Right lobe of liver (tissue), 6 donors: ENCODE measurements around the gene NAV1. TPM values are rescaled to one million over a fixed set of nuclear protein-coding genes. Genes with fewer than 3 reads are reported as not detected.

Source experiments
- ATAC-seq, 4 donors: fragments of 200-7000 bp; cut with Tn5 transposase; one replicate each; pipeline ENCODE4 v1.9.1; 2020; ENCODE audit warnings: mild to moderate bottlenecking in 4 of 4, moderate library complexity in 4 of 4
- DNase-seq, 3 donors: peaks; one replicate each; pipeline ENCODE4 v3.0.0-alpha.2; 2020
- H3K27ac ChIP-seq, 3 donors: fragments of 200-600 bp; one replicate each; pipeline ENCODE4 v1.8.0; 2022
- H3K27me3 ChIP-seq, 2 donors: fragments of 200-600 bp; one replicate each; pipeline ENCODE4 v1.8.0; 2022
- H3K36me3 ChIP-seq, 4 donors: fragments of 200-600 bp; sonication (generic) in 1 of 4; one replicate each; pipeline versions ENCODE4 v1.5.1 to v1.8.0; 2017 to 2022; ENCODE audit warnings: control low read depth in 1 of 4
- H3K4me1 ChIP-seq, 4 donors: fragments of 200-600 bp; sonication (generic) in 1 of 4; one replicate each; pipeline versions ENCODE4 v1.5.1 to v1.8.0; 2017 to 2022; ENCODE audit warnings: control low read depth in 1 of 4
- H3K4me3 ChIP-seq, 3 donors: fragments of 200-600 bp; one replicate each; pipeline ENCODE4 v1.8.0; 2022
- H3K9me3 ChIP-seq, 4 donors: fragments of 200-600 bp; sonication (generic) in 1 of 4; one replicate each; pipeline versions ENCODE4 v1.5.1 to v1.8.0; 2017 to 2022; ENCODE audit warnings: control low read depth in 1 of 4
- POLR2A ChIP-seq: fragments of 450-650 bp; IDR thresholded peaks from one replicate; pipeline ENCODE4 v1.6.1; 2017; ENCODE audit warnings: antibody characterized with exemption, mild to moderate bottlenecking
- WGBS: methylation state at CpG from one replicate; pipeline ENCODE4 v1.1.6; 2018; ENCODE audit warnings: low coverage, low lambda C conversion rate; ENCODE audit not compliant: insufficient coverage; ENCODE audit errors: missing lambda C conversion rate; 5-methylcytosine and 5-hydroxymethylcytosine counted together
- intact Hi-C, 2 donors: fragments of 100-400 bp; cut with DNase I; formaldehyde crosslinking; loops; one replicate each; pipeline versions ENCODE4 v1.11.2 to v1.14.1; 2022
- total RNA-seq, 6 experiments: library from RNA; depleted of rRNA in 2 of 6; stranded (reverse); fragments of >200 nt in 2 of 6; fragmentation: NEBNext Ultra II Directional in 3 of 6; extraction: Animal tissue kit (Norgen Biotek cat#: 25700) in 3 of 6; gene quantifications; one replicate each; pipeline versions ENCODE4 v1.1.0 to v1.2.4, GENCODE V29; 2016 to 2023
- TF ChIP-seq, protein P1 (sequence below), 4 donors: fragments of 200-600 bp in 3 of 4; fragments of 450-650 bp in 1 of 4; IDR thresholded peaks; one replicate each; pipeline versions ENCODE4 v1.5.1 to v1.8.0; 2016 to 2022; ENCODE audit warnings: antibody characterized with exemption in 4 of 4, mild to moderate bottlenecking in 2 of 4
- donor health status: DM: no; HTN: yes; CAD: no.
- donor health status: DM: no; HTN: no; CAD: no.
- donor health status: DM: no; HTN: no; CAD: no.
- donor health status: DM: no; HTN: yes; CAD: no.
- donor health status: DM: no; HTN: yes; CAD: no.

Gene NAV1
- total RNA-seq, 6 experiments from 2014 or later = 2.1 to 7.4 (median 3.7) TPM

DNA sequence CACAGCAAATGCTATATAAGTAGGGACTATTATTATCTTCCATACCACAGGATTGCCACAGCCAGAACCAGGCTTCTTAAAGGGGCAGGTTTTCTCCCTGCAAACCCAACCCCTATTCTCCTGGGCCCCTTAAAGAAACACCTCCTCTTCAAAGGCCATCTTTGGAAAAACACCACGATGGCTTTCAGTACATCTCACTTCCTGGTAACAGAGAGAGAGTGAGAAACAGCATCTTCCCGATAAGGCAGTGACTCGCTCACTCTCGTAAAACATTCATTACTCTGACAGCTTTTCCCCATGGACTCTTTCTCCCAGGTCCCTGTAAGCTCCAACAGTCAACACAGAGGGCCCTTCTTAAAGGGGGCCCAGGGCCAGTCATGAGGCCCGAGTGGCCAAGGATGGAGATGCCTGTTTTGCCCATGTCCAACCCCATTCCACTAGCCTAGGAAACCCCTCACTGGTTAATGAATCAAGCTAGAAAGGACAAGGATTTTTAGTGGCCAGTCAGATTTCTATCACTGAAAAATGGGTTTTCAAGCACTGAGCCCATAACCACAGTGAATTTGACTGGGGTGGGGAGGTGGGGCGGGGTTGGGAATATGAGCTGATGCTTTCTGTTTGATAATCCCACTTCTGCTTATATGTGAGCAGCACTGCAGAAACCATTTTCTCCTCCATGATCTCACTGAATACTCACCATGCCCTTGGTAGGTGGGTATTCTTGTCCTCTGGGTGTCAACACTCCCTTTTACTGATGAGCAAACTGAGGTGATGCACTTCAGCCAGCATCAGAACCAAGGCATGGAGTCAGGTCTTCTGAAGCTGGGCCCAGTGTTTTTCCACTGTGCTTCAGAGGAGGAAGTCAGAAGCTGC, 3.6 kb upstream of the NAV1 start:
- Histone ChIP-seq H3K4me3 (no peak overlapping the region), H3K9me3 (no peaks in the 10 kb centered on the region), H3K27me3 (no peaks in the 10 kb centered on the region), H3K36me3 (no peaks in the 10 kb centered on the region), H3K27ac (no peak overlapping the region), H3K4me1 (peaks cover 0 to 8% (median 2%) of the 10 kb centered on the region in 4 donors)
- ATAC-seq = no peak
- intact Hi-C loops = no loop called here
- WGBS = 58% methylated on average over 5 of the region's 6 CpGs
- DNase-seq = no peak
- TF ChIP-seq, protein P1, sequence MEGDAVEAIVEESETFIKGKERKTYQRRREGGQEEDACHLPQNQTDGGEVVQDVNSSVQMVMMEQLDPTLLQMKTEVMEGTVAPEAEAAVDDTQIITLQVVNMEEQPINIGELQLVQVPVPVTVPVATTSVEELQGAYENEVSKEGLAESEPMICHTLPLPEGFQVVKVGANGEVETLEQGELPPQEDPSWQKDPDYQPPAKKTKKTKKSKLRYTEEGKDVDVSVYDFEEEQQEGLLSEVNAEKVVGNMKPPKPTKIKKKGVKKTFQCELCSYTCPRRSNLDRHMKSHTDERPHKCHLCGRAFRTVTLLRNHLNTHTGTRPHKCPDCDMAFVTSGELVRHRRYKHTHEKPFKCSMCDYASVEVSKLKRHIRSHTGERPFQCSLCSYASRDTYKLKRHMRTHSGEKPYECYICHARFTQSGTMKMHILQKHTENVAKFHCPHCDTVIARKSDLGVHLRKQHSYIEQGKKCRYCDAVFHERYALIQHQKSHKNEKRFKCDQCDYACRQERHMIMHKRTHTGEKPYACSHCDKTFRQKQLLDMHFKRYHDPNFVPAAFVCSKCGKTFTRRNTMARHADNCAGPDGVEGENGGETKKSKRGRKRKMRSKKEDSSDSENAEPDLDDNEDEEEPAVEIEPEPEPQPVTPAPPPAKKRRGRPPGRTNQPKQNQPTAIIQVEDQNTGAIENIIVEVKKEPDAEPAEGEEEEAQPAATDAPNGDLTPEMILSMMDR (IDR thresholded peaks at IDR 0.05) = no peak
- no peak for TF ChIP-seq POLR2A

- Histone ChIP-seq H3K27ac (no peak overlapping the region), H3K4me1 (peaks cover 0 to 8% (median 2%) of the 10 kb centered on the region in 4 donors), H3K36me3 (no peaks in the 10 kb centered on the region), H3K9me3 (no peaks in the 10 kb centered on the region), H3K4me3 (no peak overlapping the region), H3K27me3 (no peaks in the 10 kb centered on the region)
- ATAC-seq (no peak), DNase-seq (no peak)
- intact Hi-C loops = no loop called here
- TF ChIP-seq POLR2A = no peak
- TF ChIP-seq, protein P1 (IDR thresholded peaks at IDR 0.05) = no peak
- 83% methylated on average over 3 of the region's 6 CpGs for WGBS
Measured at GRCh38 chr1:201535919-201536245, 3.0 kb upstream of the NAV1 start.

GRCh38 chr1:201536558-201536957, 2.4 kb upstream of the NAV1 start:
- 81% methylated on average over 3 of the region's 4 CpGs for WGBS
- Histone ChIP-seq H3K27ac (no peak overlapping the region), H3K36me3 (no peaks in the 10 kb centered on the region), H3K9me3 (no peaks in the 10 kb centered on the region), H3K4me3 (no peak overlapping the region), H3K27me3 (no peaks in the 10 kb centered on the region), H3K4me1 (peaks cover 0 to 8% (median 2%) of the 10 kb centered on the region in 4 donors)
- ATAC-seq = peak in 1 of 4 donors; percentile 35
- no peak for TF ChIP-seq POLR2A
- TF ChIP-seq, protein P1 (IDR thresholded peaks at IDR 0.05) = no peak
- no peak for DNase-seq
- intact Hi-C loops = no loop called here

DNA sequence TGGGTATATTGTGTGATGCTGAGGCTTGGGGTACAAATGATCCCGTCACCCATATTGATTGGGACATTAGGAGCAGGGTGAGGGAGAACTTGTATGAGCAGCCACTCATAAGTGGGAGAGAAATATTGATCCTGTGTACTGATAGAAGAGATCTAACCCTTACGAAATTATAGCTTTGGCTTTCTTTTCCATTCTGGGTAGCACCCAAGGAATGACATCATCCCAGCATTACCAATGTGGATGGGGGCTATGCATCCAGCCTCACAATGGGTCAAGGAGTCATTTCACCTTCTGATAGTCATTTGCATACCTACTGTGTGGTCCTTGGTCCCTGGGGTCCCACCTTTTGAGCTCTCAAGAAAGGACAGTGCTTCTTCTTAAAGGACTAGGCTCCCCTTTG, 1.9 kb upstream of the NAV1 start:
- intact Hi-C loops = no loop called here
- no peaks in the 10 kb centered on the region for H3K27me3 ChIP-seq

More for the DNA sequence above, 1.9 kb upstream of the NAV1 start:
- TF ChIP-seq, protein P1 (IDR thresholded peaks at IDR 0.05) = no peak
- no peak for TF ChIP-seq POLR2A
- Histone ChIP-seq H3K4me1 (peaks cover 0 to 8% (median 2%) of the 10 kb centered on the region in 4 donors), H3K4me3 (no peak overlapping the region), H3K9me3 (no peaks in the 10 kb centered on the region), H3K27ac (no peak overlapping the region), H3K36me3 (no peaks in the 10 kb centered on the region)
- no peak for ATAC-seq
- DNase-seq = no peak
- WGBS = 49% methylated on average over 2 of the region's 2 CpGs
